Measurements from ENCODE around the gene CREB3L4. TPM values are rescaled to one million over a fixed set of nuclear protein-coding genes. Genes with fewer than 3 reads are reported as not detected.
A peak's percentile ranks its signal among the peaks of the same experiment; 100 is the strongest.

Gene CREB3L4
- total RNA-seq, 1 experiment from 2014 or later: 9.0 TPM

GRCh38 chr1:153985941-153986761 lies 18.4 kb downstream of the CREB3L4 start, which contains the start of gene RAB13:
RAB13 (minus strand) TSS chr1:153986339; CDS start chr1:153986236, 103 bp downstream.
- Mint-ChIP-seq H3K4me3 (ENCODE audit: unreplicated experiment) (peak within 1 kb of the TSS; percentile 93), H3K27me3 (ENCODE audit: insufficient read depth, unreplicated experiment) (peaks cover 3% of the 10 kb centered on the region), H3K27ac (ENCODE audit: unreplicated experiment) (peak within 1 kb of the TSS; percentile 83), H3K36me3 (ENCODE audit: insufficient read depth, unreplicated experiment) (peaks cover 28% of the 10 kb centered on the region), H3K9me3 (ENCODE audit: unreplicated experiment) (peaks cover 13% of the 10 kb centered on the region), H3K4me1 (ENCODE audit: low read depth, unreplicated experiment) (peaks cover 27% of the 10 kb centered on the region)
- peaks cover 17% of the 10 kb centered on the region for H3K4me1 ChIP-seq
- H3K9me3 ChIP-seq: no peaks in the 10 kb centered on the region
- intact Hi-C loops (cut with micrococcal nuclease; ENCODE audit: unreplicated experiment): loop anchor here (1.0 to 5.0 kb wide), 8 partner anchors 9 to 307 kb away; partner anchors contain the start of genes CREB3L4, DENND4B, JTB and NPR1
- no peak for TF ChIP-seq CTCF (IDR thresholded peaks at IDR 0.05; ENCODE audit: insufficient read depth in 1 of 2, low read depth in 1 of 2, low read length in 1 of 2, severe bottlenecking in 1 of 2, unreplicated experiment in 1 of 2)
- ChIA-PET CTCF (interaction anchor here (0.5 to 1.7 kb wide), 13 partner anchors 9 to 315 kb away, joined by 3 to 7 read pairs (median 3); partner anchors contain the start of genes CREB3L4, GATAD2B, ILF2 and INTS3), POLR2A (interaction anchor here (0.6 to 1.5 kb wide), 7 partner anchors 8 to 633 kb away, joined by 3 to 14 read pairs (median 4); partner anchors contain the start of genes JTB and SLC39A1)
- no peaks in the 10 kb centered on the region for H3K27me3 ChIP-seq (replicated peaks; ENCODE audit: control insufficient read depth, insufficient read depth, low read length)
- peak within 1 kb of the TSS; percentile 48 for H3K4me3 ChIP-seq (ENCODE audit: low read depth, low read length)
- H3K36me3 ChIP-seq (ENCODE audit: control insufficient read depth, insufficient read depth, low read length): no peaks in the 10 kb centered on the region; the same call in 1 of the 2 replicates
- DNase-seq: peak; percentile 81 to 87
- no TSS peak for BruUV-seq (replicated peaks)

DNA sequence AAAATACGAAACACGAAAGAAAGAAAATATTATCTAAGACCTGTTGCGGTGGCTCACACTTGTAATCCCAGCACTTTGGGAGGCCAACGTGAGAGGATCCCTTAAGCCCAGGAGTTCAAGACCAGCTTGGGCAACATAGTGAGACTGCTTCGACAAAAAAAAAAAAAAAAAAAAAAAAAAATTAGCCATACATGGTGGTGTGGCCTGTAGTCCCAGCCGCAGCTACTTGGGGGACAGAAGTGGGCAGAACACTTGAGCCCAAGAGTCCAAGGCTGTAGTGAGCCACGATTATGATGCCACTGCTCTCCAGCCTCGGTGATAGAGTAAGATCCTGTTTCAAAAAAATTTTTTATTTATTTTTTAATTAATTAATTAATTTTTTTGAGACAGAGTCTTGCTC lies 19.9 kb downstream of the CREB3L4 start:
- Mint-ChIP-seq H3K27me3 (ENCODE audit: insufficient read depth, unreplicated experiment) (peaks cover 3% of the 10 kb centered on the region), H3K4me1 (ENCODE audit: low read depth, unreplicated experiment) (peaks cover 40% of the 10 kb centered on the region), H3K27ac (ENCODE audit: unreplicated experiment) (peak overlapping the region; percentile 68), H3K4me3 (ENCODE audit: unreplicated experiment) (no peak overlapping the region), H3K36me3 (ENCODE audit: insufficient read depth, unreplicated experiment) (peaks cover 43% of the 10 kb centered on the region), H3K9me3 (ENCODE audit: unreplicated experiment) (peaks cover 13% of the 10 kb centered on the region)
- DNase-seq: no peak
- POLR2A ChIA-PET: interaction anchor here (0.6 kb wide), 1 partner anchor 24 kb away, joined by 5 read pairs; the partner anchor contains the start of gene SLC39A1
- H3K27me3 ChIP-seq (replicated peaks; ENCODE audit: control insufficient read depth, insufficient read depth, low read length): no peaks in the 10 kb centered on the region
- H3K4me1 ChIP-seq: peaks cover 17% of the 10 kb centered on the region
- H3K9me3 ChIP-seq: no peaks in the 10 kb centered on the region
- peaks cover 3% of the 10 kb centered on the region for H3K36me3 ChIP-seq (ENCODE audit: control insufficient read depth, insufficient read depth, low read length)
- intact Hi-C loops (cut with micrococcal nuclease; ENCODE audit: unreplicated experiment): loop anchor here (2.0 to 5.0 kb wide), 2 partner anchors 205 to 309 kb away; partner anchors contain the start of gene NPR1
- CTCF ChIA-PET: interaction anchor here (0.6 to 1.7 kb wide), 5 partner anchors 10 to 166 kb away, joined by 3 to 7 read pairs (median 4); partner anchors contain the start of genes CREB3L4, JTB and SLC39A1
- no peak for TF ChIP-seq CTCF (IDR thresholded peaks at IDR 0.05; ENCODE audit: insufficient read depth in 1 of 2, low read depth in 1 of 2, low read length in 1 of 2, severe bottlenecking in 1 of 2, unreplicated experiment in 1 of 2)
- no TSS peak for BruUV-seq (replicated peaks)
- no peak overlapping the region for H3K4me3 ChIP-seq (ENCODE audit: low read depth, low read length)
